HepG2 (cell line): ENCODE measurements around the gene KRTAP10-6. TPM values are rescaled to one million over a fixed set of nuclear protein-coding genes. Genes with fewer than 3 reads are reported as not detected.

Experiments used
- ADNP ChIP-seq: sonication (generic); formaldehyde crosslinking; IDR thresholded peaks from 2 replicates; pipeline ENCODE4 v1.4.0; 2020; ENCODE audit warnings: missing genetic modification reagents
- BATF2 ChIP-seq: sonication (generic); formaldehyde crosslinking; IDR thresholded peaks from 2 replicates; pipeline ENCODE4 v1.8.0; 2022; ENCODE audit warnings: mild to moderate bottlenecking, missing genetic modification reagents, moderate library complexity
- CREB3 ChIP-seq: sonication (generic); formaldehyde crosslinking; IDR thresholded peaks from 2 replicates; pipeline ENCODE4 v1.5.0; 2020; ENCODE audit warnings: missing genetic modification reagents
- FOXC1 ChIP-seq: sonication (generic); formaldehyde crosslinking; IDR thresholded peaks from 2 replicates; pipeline ENCODE4 v1.8.0; 2022; ENCODE audit warnings: mild to moderate bottlenecking, missing genetic modification reagents, borderline replicate concordance
- HDAC1 ChIP-seq: sonication (generic); formaldehyde crosslinking; IDR thresholded peaks from 2 replicates; pipeline ENCODE4 v1.5.1; 2020; ENCODE audit warnings: mild to moderate bottlenecking, missing genetic modification reagents
- HIVEP1 ChIP-seq: sonication (generic); formaldehyde crosslinking; IDR thresholded peaks from 2 replicates; pipeline ENCODE4 v1.4.0; 2020; ENCODE audit warnings: mild to moderate bottlenecking, missing genetic modification reagents
- KLF6 ChIP-seq: IDR thresholded peaks from 2 replicates; pipeline ENCODE4 v1.8.0; 2016; ENCODE audit warnings: missing biosample characterization, missing genetic modification reagents
- MBD4 ChIP-seq: IDR thresholded peaks from 2 replicates; pipeline ENCODE4 v1.6.1; 2012; ENCODE audit warnings: low read length, inconsistent platforms, borderline replicate concordance
- MED8 ChIP-seq: sonication (generic); formaldehyde crosslinking; IDR thresholded peaks from 2 replicates; pipeline ENCODE4 v1.8.1; 2023; ENCODE audit warnings: mild to moderate bottlenecking, missing genetic modification reagents; ENCODE audit not compliant: insufficient replicate concordance
- MIXL1 ChIP-seq: IDR thresholded peaks from 2 replicates; pipeline ENCODE4 v1.6.1; 2016
- NCOA1 ChIP-seq: sonication (generic); formaldehyde crosslinking; IDR thresholded peaks from 2 replicates; pipeline ENCODE4 v1.9.0; 2021; ENCODE audit warnings: missing genetic modification reagents
- PHF21A ChIP-seq: sonication (generic); formaldehyde crosslinking; IDR thresholded peaks from 2 replicates; pipeline ENCODE4 v1.5.0; 2020; ENCODE audit warnings: mild to moderate bottlenecking, missing genetic modification reagents
- PITX1 ChIP-seq: sonication (generic); formaldehyde crosslinking; IDR thresholded peaks from 2 replicates; pipeline ENCODE4 v1.5.1; 2020; ENCODE audit warnings: mild to moderate bottlenecking, missing genetic modification reagents
- POGZ ChIP-seq: sonication (generic); formaldehyde crosslinking; IDR thresholded peaks from 2 replicates; pipeline ENCODE4 v1.4.0; 2020; ENCODE audit warnings: mild to moderate bottlenecking, missing genetic modification reagents
- RXRB ChIP-seq: IDR thresholded peaks from 2 replicates; pipeline ENCODE4 v1.6.1; 2016; ENCODE audit warnings: borderline replicate concordance, missing genetic modification reagents, missing compliant biosample characterization
- SRSF1 ChIP-seq: fragments of 200-400 bp; formaldehyde crosslinking; optimal IDR thresholded peaks from 2 replicates; pipeline ENCODE3; 2017; ENCODE audit warnings: mild to moderate bottlenecking, low read depth, low read length, moderate library complexity
- TBL1XR1 ChIP-seq: fragments of 150-350 bp; IDR thresholded peaks from 2 replicates; pipeline ENCODE4 v1.6.1; 2014; ENCODE audit warnings: borderline replicate concordance, low read length; ENCODE audit not compliant: partially characterized antibody
- TEAD3 ChIP-seq: optimal IDR thresholded peaks from 2 replicates; pipeline ENCODE3; 2016; ENCODE audit warnings: borderline replicate concordance
- ZBTB34 ChIP-seq: sonication (generic); formaldehyde crosslinking; IDR thresholded peaks from 2 replicates; pipeline ENCODE4 v1.8.0; 2022; ENCODE audit warnings: mild to moderate bottlenecking, missing genetic modification reagents
- ZIK1 ChIP-seq: sonication (generic); formaldehyde crosslinking; IDR thresholded peaks from 2 replicates; pipeline ENCODE4 v1.5.0; 2020; ENCODE audit warnings: mild to moderate bottlenecking, low read depth, missing genetic modification reagents, borderline replicate concordance
- ZNF547 ChIP-seq: sonication (generic); formaldehyde crosslinking; IDR thresholded peaks from 2 replicates; pipeline ENCODE4 v1.5.1; 2020; ENCODE audit warnings: mild to moderate bottlenecking, missing genetic modification reagents
- ZNF598 ChIP-seq: sonication (generic); formaldehyde crosslinking; IDR thresholded peaks from 2 replicates; pipeline ENCODE4 v1.5.1; 2020; ENCODE audit warnings: mild to moderate bottlenecking, missing genetic modification reagents, borderline replicate concordance
- ZSCAN31 ChIP-seq: sonication (generic); formaldehyde crosslinking; IDR thresholded peaks from 2 replicates; pipeline ENCODE4 v1.5.0; 2020; ENCODE audit warnings: low read depth, mild to moderate bottlenecking, missing genetic modification reagents
- polyA plus RNA-seq, 8 experiments: library from polyadenylated mRNA; depleted of rRNA in 3 of 8; stranded (reverse) in 7 of 8; unstranded in 1 of 8; fragments of >200 nt; fragmentation: Illumina TruSeq in 4 of 8; extraction: Trizol in 4 of 8; gene quantifications; 2 replicates each; pipeline versions ENCODE4 v1.2.1 to v1.2.3, GENCODE V29; 2011 to 2016; ENCODE audit warnings: low read depth in 4 of 8, missing spikeins in 1 of 8, mixed read lengths in 1 of 8; ENCODE audit not compliant: insufficient read depth in 1 of 8
- total RNA-seq, 5 experiments: library from RNA; depleted of rRNA; stranded (reverse); fragments of >200 nt; fragmentation: Illumina TruSeq; extraction: Trizol; gene quantifications; 2 replicates each; pipeline ENCODE4 v1.2.3, GENCODE V29; 2016; ENCODE audit warnings: low read depth in 1 of 5
- TF ChIP-seq, protein P1 (sequence below): sonication (generic); formaldehyde crosslinking; IDR thresholded peaks from 2 replicates; pipeline ENCODE4 v1.8.0; 2022; ENCODE audit warnings: low read depth, missing genetic modification reagents
- TF ChIP-seq, protein P2 (sequence below): sonication (generic); formaldehyde crosslinking; conservative IDR thresholded peaks from 2 replicates; pipeline ENCODE4 v1.4.0; 2020; ENCODE audit warnings: missing genetic modification reagents

Gene KRTAP10-6
- total and polyA plus RNA-seq, 2 of the 13 experiments (the other 11 are each of a cell fraction or from before 2014, with no cell fraction given) = not detected

DNA sequence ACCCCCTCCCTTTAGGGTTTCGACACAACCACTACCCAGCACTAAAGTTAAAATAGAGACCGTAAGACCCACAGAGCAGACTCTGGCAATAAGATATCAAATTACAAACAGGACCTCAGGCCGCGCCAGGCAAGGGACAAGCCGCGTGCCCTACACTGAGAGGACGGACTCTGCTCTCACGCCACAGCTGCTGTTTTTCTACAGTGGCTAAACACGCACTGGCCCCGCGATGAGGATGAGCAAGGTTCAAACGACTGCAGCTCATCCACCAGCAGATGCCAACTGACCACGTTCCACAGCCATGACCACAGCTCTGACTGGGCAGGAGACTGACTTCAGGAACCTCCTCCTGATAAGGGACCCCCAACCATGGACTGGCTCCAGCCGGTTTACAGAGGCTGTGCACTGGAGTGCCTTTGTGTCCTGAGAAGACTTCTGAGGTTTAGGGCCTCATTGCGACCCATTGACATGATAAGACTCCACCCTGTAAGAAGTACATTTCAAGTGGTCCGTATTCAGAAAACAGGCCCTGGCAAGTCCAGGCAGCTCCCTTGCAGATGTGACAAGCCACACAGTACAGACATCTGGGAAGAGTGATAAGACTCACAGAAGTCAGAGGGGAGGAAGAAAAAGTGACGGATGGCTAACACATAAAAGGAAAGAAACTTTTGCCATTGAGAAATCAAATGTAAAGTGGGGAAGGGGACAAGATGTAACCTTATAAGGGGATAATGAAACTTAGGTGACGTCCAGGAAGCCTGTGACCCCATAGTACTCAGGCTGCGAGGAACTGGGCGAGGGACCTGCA, 1.5 kb upstream of the KRTAP10-6 start (continued):
- TF ChIP-seq CREB3 (CRISPR knock-in tag) (peak; percentile 40; the same call in 1 of the 2 replicates), TBL1XR1 (no peak), ZSCAN31 (peak; percentile 73), ZNF598 (CRISPR knock-in tag) (peak; percentile 52), SRSF1 (no peak), POGZ (peak; percentile 27; the same call in 1 of the 2 replicates), HIVEP1 (CRISPR knock-in tag) (0 out of 2 replicates have a peak, but pooled peaks have one; percentile 27), KLF6 (CRISPR knock-in tag) (peak; percentile 52; the same call in 1 of the 2 replicates), PHF21A (CRISPR knock-in tag) (peak; percentile 87), ZIK1 (no peak; the same call in 1 of the 2 replicates), MIXL1 (peak; percentile 82), NCOA1 (CRISPR knock-in tag) (peak; percentile 78; the same call in 1 of the 2 replicates), BATF2 (CRISPR knock-in tag) (no peak), PITX1 (CRISPR knock-in tag) (peak; percentile 87), ADNP (CRISPR knock-in tag) (no peak), MBD4 (no peak), ZBTB34 (0 out of 2 replicates have a peak, but pooled peaks have one; percentile 48), HDAC1 (peak; percentile 90), RXRB (CRISPR knock-in tag) (peak; percentile 84; the same call in 1 of the 2 replicates), TEAD3 (peak; percentile 81), FOXC1 (CRISPR knock-in tag) (peak; percentile 67; the same call in 1 of the 2 replicates), MED8 (no peak), ZNF547 (CRISPR knock-in tag) (peak; percentile 73)
- TF ChIP-seq, protein P1, sequence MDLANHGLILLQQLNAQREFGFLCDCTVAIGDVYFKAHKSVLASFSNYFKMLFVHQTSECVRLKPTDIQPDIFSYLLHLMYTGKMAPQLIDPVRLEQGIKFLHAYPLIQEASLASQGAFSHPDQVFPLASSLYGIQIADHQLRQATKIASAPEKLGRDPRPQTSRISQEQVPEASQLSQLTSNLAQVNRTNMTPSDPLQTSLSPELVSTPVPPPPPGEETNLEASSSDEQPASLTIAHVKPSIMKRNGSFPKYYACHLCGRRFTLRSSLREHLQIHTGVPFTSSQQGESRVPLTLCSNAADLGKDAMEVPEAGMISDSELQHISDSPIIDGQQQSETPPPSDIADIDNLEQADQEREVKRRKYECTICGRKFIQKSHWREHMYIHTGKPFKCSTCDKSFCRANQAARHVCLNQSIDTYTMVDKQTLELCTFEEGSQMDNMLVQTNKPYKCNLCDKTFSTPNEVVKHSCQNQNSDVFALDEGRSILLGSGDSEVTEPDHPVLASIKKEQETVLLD (CRISPR knock-in tag) = 0 out of 2 replicates have a peak, but pooled peaks have one; percentile 34
- TF ChIP-seq, protein P2, sequence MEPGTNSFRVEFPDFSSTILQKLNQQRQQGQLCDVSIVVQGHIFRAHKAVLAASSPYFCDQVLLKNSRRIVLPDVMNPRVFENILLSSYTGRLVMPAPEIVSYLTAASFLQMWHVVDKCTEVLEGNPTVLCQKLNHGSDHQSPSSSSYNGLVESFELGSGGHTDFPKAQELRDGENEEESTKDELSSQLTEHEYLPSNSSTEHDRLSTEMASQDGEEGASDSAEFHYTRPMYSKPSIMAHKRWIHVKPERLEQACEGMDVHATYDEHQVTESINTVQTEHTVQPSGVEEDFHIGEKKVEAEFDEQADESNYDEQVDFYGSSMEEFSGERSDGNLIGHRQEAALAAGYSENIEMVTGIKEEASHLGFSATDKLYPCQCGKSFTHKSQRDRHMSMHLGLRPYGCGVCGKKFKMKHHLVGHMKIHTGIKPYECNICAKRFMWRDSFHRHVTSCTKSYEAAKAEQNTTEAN (CRISPR knock-in tag) = peak; percentile 88
